ENCODE data around the gene DNAH7. TPM values are rescaled to one million over a fixed set of nuclear protein-coding genes. Genes with fewer than 3 reads are reported as not detected.

Gene DNAH7
- total and polyA plus RNA-seq, 9 donors = 0.15 to 0.58 (median 0.25) TPM

GRCh38 chr2:195984923-195985726, 83.5 kb downstream of the DNAH7 start:
- DNase-seq = peak; percentile 1
- WGBS (ENCODE audit: insufficient coverage) = 37% methylated on average over 2 of the region's 2 CpGs
- no peak overlapping the region for H3K27ac ChIP-seq (ENCODE audit: low read length)
- no peaks in the 10 kb centered on the region for H3K4me1 ChIP-seq (ENCODE audit: control insufficient read depth, insufficient read depth, low read length)
- no peak overlapping the region for H3K4me3 ChIP-seq (ENCODE audit: low read length)
- H3K9me3 ChIP-seq (replicated peaks; ENCODE audit: control insufficient read depth, low read depth, low read length) = no peaks in the 10 kb centered on the region
- no peaks in the 10 kb centered on the region for H3K27me3 ChIP-seq (ENCODE audit: control insufficient read depth, insufficient read depth, low read length)
- no peaks in the 10 kb centered on the region for H3K36me3 ChIP-seq (ENCODE audit: control insufficient read depth, insufficient read depth, low read length)

- Histone ChIP-seq H3K4me1 (ENCODE audit: control insufficient read depth, insufficient read depth, low read length) (no peaks in the 10 kb centered on the region), H3K9me3 (replicated peaks; ENCODE audit: control insufficient read depth, low read depth, low read length) (no peaks in the 10 kb centered on the region), H3K27ac (ENCODE audit: low read length) (no peak overlapping the region), H3K36me3 (ENCODE audit: control insufficient read depth, insufficient read depth, low read length) (no peaks in the 10 kb centered on the region), H3K27me3 (ENCODE audit: control insufficient read depth, insufficient read depth, low read length) (no peaks in the 10 kb centered on the region), H3K4me3 (ENCODE audit: low read length) (no peak overlapping the region)
- no peak for DNase-seq
- no CpG with 5 or more reads among the region's 2 CpGs for WGBS (ENCODE audit: insufficient coverage)
Observed at GRCh38 chr2:195967336-195967735, 101.3 kb downstream of the DNAH7 start.

GRCh38 chr2:195961873-195962272, 106.8 kb downstream of the DNAH7 start:
- Histone ChIP-seq H3K27ac (ENCODE audit: low read length) (no peak overlapping the region), H3K9me3 (replicated peaks; ENCODE audit: control insufficient read depth, low read depth, low read length) (no peaks in the 10 kb centered on the region)
- no CpG with 5 or more reads among the region's 5 CpGs for WGBS (ENCODE audit: insufficient coverage)

GRCh38 chr2:195959341-195959740, 109.3 kb downstream of the DNAH7 start:
- no peaks in the 10 kb centered on the region for H3K27me3 ChIP-seq (ENCODE audit: control insufficient read depth, insufficient read depth, low read length)
- no CpG with 5 or more reads among the region's 2 CpGs for WGBS (ENCODE audit: insufficient coverage)
- H3K4me3 ChIP-seq (ENCODE audit: low read length) = no peak overlapping the region
- DNase-seq = no peak
- no peaks in the 10 kb centered on the region for H3K36me3 ChIP-seq (ENCODE audit: control insufficient read depth, insufficient read depth, low read length)
- no peaks in the 10 kb centered on the region for H3K4me1 ChIP-seq (ENCODE audit: control insufficient read depth, insufficient read depth, low read length)
- peaks cover 2% of the 10 kb centered on the region for H3K9me3 ChIP-seq (replicated peaks; ENCODE audit: control insufficient read depth, low read depth, low read length)
- no peak overlapping the region for H3K27ac ChIP-seq (ENCODE audit: low read length)

More at GRCh38 chr2:195961873-195962272, 106.8 kb downstream of the DNAH7 start:
- Histone ChIP-seq H3K36me3 (ENCODE audit: control insufficient read depth, insufficient read depth, low read length) (no peaks in the 10 kb centered on the region), H3K27me3 (ENCODE audit: control insufficient read depth, insufficient read depth, low read length) (no peaks in the 10 kb centered on the region), H3K4me1 (ENCODE audit: control insufficient read depth, insufficient read depth, low read length) (no peaks in the 10 kb centered on the region), H3K4me3 (ENCODE audit: low read length) (no peak overlapping the region)
- peak; percentile 16 for DNase-seq

GRCh38 chr2:195956725-195957124, 111.9 kb downstream of the DNAH7 start:
- Histone ChIP-seq H3K27ac (ENCODE audit: low read length) (no peak overlapping the region), H3K36me3 (ENCODE audit: control insufficient read depth, insufficient read depth, low read length) (no peaks in the 10 kb centered on the region), H3K9me3 (replicated peaks; ENCODE audit: control insufficient read depth, low read depth, low read length) (peaks cover 6% of the 10 kb centered on the region), H3K4me1 (ENCODE audit: control insufficient read depth, insufficient read depth, low read length) (no peaks in the 10 kb centered on the region), H3K4me3 (ENCODE audit: low read length) (no peak overlapping the region), H3K27me3 (ENCODE audit: control insufficient read depth, insufficient read depth, low read length) (no peaks in the 10 kb centered on the region)
- DNase-seq = no peak
- 80% methylated on average over 1 of the region's 3 CpGs for WGBS (ENCODE audit: insufficient coverage)

- no peak overlapping the region for H3K27ac ChIP-seq (ENCODE audit: low read length)
- H3K4me3 ChIP-seq (ENCODE audit: low read length) = no peak overlapping the region
- no peaks in the 10 kb centered on the region for H3K4me1 ChIP-seq (ENCODE audit: control insufficient read depth, insufficient read depth, low read length)
- no peak for DNase-seq
- H3K9me3 ChIP-seq (replicated peaks; ENCODE audit: control insufficient read depth, low read depth, low read length) = no peaks in the 10 kb centered on the region
- H3K36me3 ChIP-seq (ENCODE audit: control insufficient read depth, insufficient read depth, low read length) = no peaks in the 10 kb centered on the region
- no peaks in the 10 kb centered on the region for H3K27me3 ChIP-seq (ENCODE audit: control insufficient read depth, insufficient read depth, low read length)
Observed at GRCh38 chr2:195945056-195945455, 123.6 kb downstream of the DNAH7 start.

GRCh38 chr2:195937176-195937575, 131.5 kb downstream of the DNAH7 start:
- H3K4me3 ChIP-seq (ENCODE audit: low read length) = no peak overlapping the region
- H3K27ac ChIP-seq (ENCODE audit: low read length) = no peak overlapping the region
- no peaks in the 10 kb centered on the region for H3K4me1 ChIP-seq (ENCODE audit: control insufficient read depth, insufficient read depth, low read length)
- DNase-seq = no peak
- no peaks in the 10 kb centered on the region for H3K27me3 ChIP-seq (ENCODE audit: control insufficient read depth, insufficient read depth, low read length)
- no peaks in the 10 kb centered on the region for H3K9me3 ChIP-seq (replicated peaks; ENCODE audit: control insufficient read depth, low read depth, low read length)
- H3K36me3 ChIP-seq (ENCODE audit: control insufficient read depth, insufficient read depth, low read length) = no peaks in the 10 kb centered on the region

- WGBS (ENCODE audit: insufficient coverage) = no CpG with 5 or more reads among the region's 4 CpGs
- no peaks in the 10 kb centered on the region for H3K36me3 ChIP-seq (ENCODE audit: control insufficient read depth, insufficient read depth, low read length)
- H3K4me1 ChIP-seq (ENCODE audit: control insufficient read depth, insufficient read depth, low read length) = no peaks in the 10 kb centered on the region
- H3K27me3 ChIP-seq (ENCODE audit: control insufficient read depth, insufficient read depth, low read length) = no peaks in the 10 kb centered on the region
- no peak overlapping the region for H3K27ac ChIP-seq (ENCODE audit: low read length)
- no peak for DNase-seq
- H3K9me3 ChIP-seq (replicated peaks; ENCODE audit: control insufficient read depth, low read depth, low read length) = no peaks in the 10 kb centered on the region
- no peak overlapping the region for H3K4me3 ChIP-seq (ENCODE audit: low read length)
Observed at GRCh38 chr2:195934484-195934883, 134.2 kb downstream of the DNAH7 start.

- Histone ChIP-seq H3K4me1 (ENCODE audit: control insufficient read depth, insufficient read depth, low read length) (no peaks in the 10 kb centered on the region), H3K27ac (ENCODE audit: low read length) (no peak overlapping the region), H3K9me3 (replicated peaks; ENCODE audit: control insufficient read depth, low read depth, low read length) (no peaks in the 10 kb centered on the region), H3K27me3 (ENCODE audit: control insufficient read depth, insufficient read depth, low read length) (no peaks in the 10 kb centered on the region), H3K36me3 (ENCODE audit: control insufficient read depth, insufficient read depth, low read length) (no peaks in the 10 kb centered on the region), H3K4me3 (ENCODE audit: low read length) (no peak overlapping the region)
- DNase-seq = no peak
- no CpG with 5 or more reads among the region's 1 CpG for WGBS (ENCODE audit: insufficient coverage)
Observed at GRCh38 chr2:195929531-195929930, 139.1 kb downstream of the DNAH7 start.

GRCh38 chr2:195925120-195925519, 143.5 kb downstream of the DNAH7 start:
- no CpG with 5 or more reads among the region's 3 CpGs for WGBS (ENCODE audit: insufficient coverage)
- no peaks in the 10 kb centered on the region for H3K4me1 ChIP-seq (ENCODE audit: control insufficient read depth, insufficient read depth, low read length)

GRCh38 chr2:195923889-195924288, 144.7 kb downstream of the DNAH7 start:
- no CpG with 5 or more reads among the region's 1 CpG for WGBS (ENCODE audit: insufficient coverage)
- DNase-seq = no peak
- Histone ChIP-seq H3K27me3 (ENCODE audit: control insufficient read depth, insufficient read depth, low read length) (no peaks in the 10 kb centered on the region), H3K9me3 (replicated peaks; ENCODE audit: control insufficient read depth, low read depth, low read length) (no peaks in the 10 kb centered on the region), H3K36me3 (ENCODE audit: control insufficient read depth, insufficient read depth, low read length) (no peaks in the 10 kb centered on the region), H3K4me1 (ENCODE audit: control insufficient read depth, insufficient read depth, low read length) (no peaks in the 10 kb centered on the region), H3K4me3 (ENCODE audit: low read length) (no peak overlapping the region), H3K27ac (ENCODE audit: low read length) (no peak overlapping the region)

More at GRCh38 chr2:195925120-195925519, 143.5 kb downstream of the DNAH7 start:
- Histone ChIP-seq H3K27ac (ENCODE audit: low read length) (no peak overlapping the region), H3K9me3 (replicated peaks; ENCODE audit: control insufficient read depth, low read depth, low read length) (no peaks in the 10 kb centered on the region), H3K36me3 (ENCODE audit: control insufficient read depth, insufficient read depth, low read length) (no peaks in the 10 kb centered on the region), H3K4me3 (ENCODE audit: low read length) (no peak overlapping the region), H3K27me3 (ENCODE audit: control insufficient read depth, insufficient read depth, low read length) (no peaks in the 10 kb centered on the region)
- no peak for DNase-seq

Measured in muscle of leg (tissue), 11 donors.